GM18507 (cell line): Measurements from ENCODE around the gene GIGYF2.

Source experiments
- DNase-seq: peaks from one replicate; pipeline ENCODE4 v3.0.0; 2011; ENCODE audit warnings: low read depth; ENCODE audit not compliant: insufficient read length; ENCODE audit errors: extremely low spot score
- FAIRE-seq: peaks from 2 replicates; lab custom pipeline; 2011; peaks lifted over from hg19 to GRCh38; lab: Jason Lieb, UNC

The GIGYF2 gene

DNA sequence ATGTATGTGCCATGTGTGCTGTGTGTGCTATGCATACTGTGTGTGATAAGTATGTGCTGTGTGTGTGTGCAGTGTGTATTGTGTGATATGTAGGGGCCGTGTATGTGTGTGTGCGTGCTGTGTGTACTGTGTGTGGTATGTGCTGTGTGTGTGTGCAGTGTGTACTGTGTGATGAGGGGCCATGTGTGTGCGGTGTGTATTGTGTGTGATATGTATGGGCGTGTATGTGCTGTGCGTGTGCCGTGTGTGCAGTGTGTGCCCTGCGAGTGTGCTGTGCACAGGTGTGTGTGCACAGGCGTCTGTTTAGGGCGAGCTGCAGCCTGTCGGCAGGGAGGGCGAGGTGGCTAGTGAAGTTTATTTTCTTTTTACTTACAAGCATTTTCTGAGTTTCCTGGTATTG lies 189.0 kb downstream of the GIGYF2 start:
- FAIRE-seq (no peak), DNase-seq (no peak)

- DNase-seq, result no peak
Observed at GRCh38 chr2:232886632-232887031, 189.5 kb downstream of the GIGYF2 start.

GRCh38 chr2:232887171-232887850 lies 190.2 kb downstream of the GIGYF2 start:
- DNase-seq, result no peak

More at GRCh38 chr2:232886632-232887031, 189.5 kb downstream of the GIGYF2 start:
- FAIRE-seq, result no peak

GRCh38 chr2:232888099-232888836 lies 191.1 kb downstream of the GIGYF2 start:
- no peak for FAIRE-seq
- no peak for DNase-seq

More at GRCh38 chr2:232887171-232887850, 190.2 kb downstream of the GIGYF2 start:
- no peak for FAIRE-seq

DNA sequence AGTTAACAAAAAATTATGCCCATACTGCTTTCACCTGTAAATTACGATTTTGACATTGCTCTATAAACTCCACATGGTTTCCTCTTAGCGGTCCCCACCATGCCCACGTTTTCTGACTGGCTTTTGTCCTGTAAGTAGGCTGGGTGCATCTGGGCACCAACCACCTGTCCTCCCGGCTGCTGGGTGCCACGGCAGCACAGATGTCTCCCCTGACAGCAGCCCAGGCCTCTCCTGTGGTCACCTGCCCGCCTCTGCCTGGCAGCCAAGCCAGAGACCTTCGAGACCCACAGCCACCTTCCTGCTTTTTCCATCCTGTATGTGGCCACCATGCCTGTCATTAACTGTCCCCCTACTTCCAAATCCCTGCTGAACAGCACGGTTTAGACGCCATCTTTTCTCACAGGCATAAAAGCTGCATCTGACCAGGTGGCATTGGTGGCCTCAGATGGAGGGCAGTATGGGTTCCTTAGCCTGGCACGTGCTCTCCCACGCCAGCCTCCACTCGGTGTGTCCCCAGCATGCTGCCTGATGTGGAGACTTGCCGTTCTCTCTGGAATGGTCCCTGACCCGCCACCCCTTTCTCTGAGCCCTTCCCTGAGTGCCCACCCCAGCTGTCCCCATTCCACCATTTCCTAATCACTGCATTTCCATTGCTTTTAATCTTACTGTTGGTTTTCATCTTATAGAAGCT lies 191.9 kb downstream of the GIGYF2 start:
- FAIRE-seq (no peak), DNase-seq (no peak)

- DNase-seq (no peak), FAIRE-seq (no peak)
Observed at GRCh38 chr2:232889876-232890401, 192.8 kb downstream of the GIGYF2 start.

GRCh38 chr2:232890536-232890895 lies 193.4 kb downstream of the GIGYF2 start:
- DNase-seq (no peak), FAIRE-seq (no peak)

GRCh38 chr2:232890896-232891601 lies 193.9 kb downstream of the GIGYF2 start:
- no peak for DNase-seq
- FAIRE-seq, result no peak

DNA sequence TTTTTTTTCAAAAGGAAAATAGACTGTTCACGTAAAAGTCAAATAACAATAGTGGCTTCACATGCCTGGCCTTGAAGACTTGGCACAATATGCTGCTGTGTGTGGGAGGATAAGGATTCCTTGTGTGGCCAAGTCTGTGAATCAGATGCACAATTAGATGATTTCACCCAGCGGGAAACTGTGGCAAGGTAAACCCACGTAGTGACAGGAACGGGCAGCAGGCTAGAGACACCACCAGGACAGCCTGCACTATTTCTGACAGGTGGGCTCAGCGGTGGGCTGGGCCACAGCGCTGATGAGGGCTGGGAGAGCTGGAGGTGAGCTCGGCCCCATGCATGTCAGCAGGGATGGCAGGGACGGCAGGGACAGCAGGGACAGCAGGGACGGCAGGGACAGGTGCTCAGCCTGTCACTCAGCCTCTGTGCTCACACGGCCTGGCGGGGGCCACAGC lies 194.5 kb downstream of the GIGYF2 start:
- DNase-seq (no peak), FAIRE-seq (no peak)

- no peak for DNase-seq
- no peak for FAIRE-seq
Observed at GRCh38 chr2:232892221-232892620, 195.1 kb downstream of the GIGYF2 start.

GRCh38 chr2:232892843-232893242 lies 195.7 kb downstream of the GIGYF2 start:
- DNase-seq (no peak), FAIRE-seq (no peak)

- FAIRE-seq, result no peak
Observed at GRCh38 chr2:232893834-232894233, 196.7 kb downstream of the GIGYF2 start.

GRCh38 chr2:232894251-232894650 lies 197.1 kb downstream of the GIGYF2 start:
- no peak for DNase-seq

More at GRCh38 chr2:232893834-232894233, 196.7 kb downstream of the GIGYF2 start:
- no peak for DNase-seq

DNA sequence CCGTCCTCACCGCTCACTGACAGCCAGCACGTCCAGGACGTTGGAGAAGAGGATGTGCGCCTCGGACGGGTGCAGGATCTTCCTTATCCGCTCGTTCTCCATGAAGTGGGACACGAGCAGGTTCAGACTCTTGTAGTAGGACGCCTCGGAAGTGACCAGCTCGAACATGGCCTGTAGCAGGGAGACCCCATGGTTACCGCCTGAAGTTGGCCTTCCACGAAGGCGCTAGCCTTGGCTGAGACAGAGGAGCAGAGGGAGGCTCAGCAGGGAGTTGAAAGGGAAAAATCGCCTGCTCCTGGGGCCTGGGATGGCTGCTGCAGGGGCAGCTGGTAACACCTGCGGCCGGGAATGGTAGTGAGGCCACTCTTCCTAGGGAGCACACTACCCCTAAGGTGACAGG lies 197.6 kb downstream of the GIGYF2 start:
- no peak for FAIRE-seq
- DNase-seq, result no peak

More at GRCh38 chr2:232894251-232894650, 197.1 kb downstream of the GIGYF2 start:
- FAIRE-seq, result no peak

- DNase-seq (no peak), FAIRE-seq (no peak)
Observed at GRCh38 chr2:232896111-232896510, 199.0 kb downstream of the GIGYF2 start.

DNA sequence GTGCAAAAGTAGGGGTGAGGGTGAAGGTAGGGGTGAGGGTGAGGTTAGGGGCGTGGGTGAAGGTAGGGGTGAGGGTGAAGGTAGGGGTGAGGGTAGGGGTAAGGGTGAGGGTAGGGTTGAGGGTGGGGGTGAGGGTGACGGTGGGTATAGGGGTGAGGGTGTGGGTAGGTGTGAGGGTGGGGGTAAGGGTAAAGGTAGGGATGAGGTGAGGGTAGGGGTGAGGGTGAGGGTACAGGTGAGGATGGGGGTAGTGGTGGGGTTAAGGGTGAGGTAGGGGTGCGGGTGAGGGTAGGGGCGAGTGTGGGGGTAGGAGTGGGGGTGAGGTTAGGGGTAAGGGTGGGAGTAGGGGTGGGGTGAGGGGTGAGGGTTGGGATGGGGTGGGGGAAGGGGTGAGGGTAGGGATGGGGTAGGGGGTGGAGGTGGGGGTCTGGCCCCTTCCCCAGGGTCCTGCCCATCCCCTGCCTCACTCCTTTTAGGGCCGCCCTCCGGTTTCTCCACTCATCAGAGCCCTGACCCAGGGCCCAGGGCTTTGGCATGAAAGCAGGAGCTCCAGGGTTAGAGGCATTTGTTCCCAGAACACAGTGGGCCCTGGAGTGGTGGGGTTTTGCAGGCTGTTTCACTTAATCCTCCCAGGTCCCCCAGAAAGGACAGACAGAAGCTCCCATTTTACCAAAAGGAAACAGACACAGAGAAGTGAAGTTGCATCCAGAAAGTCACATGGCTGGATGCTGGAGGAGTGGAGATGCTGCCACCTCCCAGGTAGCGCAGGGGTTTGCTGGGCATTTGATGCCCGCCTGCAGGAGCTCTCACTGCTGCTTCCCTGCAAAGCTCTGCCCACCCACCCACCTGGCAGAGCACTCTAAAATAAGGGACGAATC lies 199.8 kb downstream of the GIGYF2 start:
- FAIRE-seq (no peak), DNase-seq (no peak)

DNA sequence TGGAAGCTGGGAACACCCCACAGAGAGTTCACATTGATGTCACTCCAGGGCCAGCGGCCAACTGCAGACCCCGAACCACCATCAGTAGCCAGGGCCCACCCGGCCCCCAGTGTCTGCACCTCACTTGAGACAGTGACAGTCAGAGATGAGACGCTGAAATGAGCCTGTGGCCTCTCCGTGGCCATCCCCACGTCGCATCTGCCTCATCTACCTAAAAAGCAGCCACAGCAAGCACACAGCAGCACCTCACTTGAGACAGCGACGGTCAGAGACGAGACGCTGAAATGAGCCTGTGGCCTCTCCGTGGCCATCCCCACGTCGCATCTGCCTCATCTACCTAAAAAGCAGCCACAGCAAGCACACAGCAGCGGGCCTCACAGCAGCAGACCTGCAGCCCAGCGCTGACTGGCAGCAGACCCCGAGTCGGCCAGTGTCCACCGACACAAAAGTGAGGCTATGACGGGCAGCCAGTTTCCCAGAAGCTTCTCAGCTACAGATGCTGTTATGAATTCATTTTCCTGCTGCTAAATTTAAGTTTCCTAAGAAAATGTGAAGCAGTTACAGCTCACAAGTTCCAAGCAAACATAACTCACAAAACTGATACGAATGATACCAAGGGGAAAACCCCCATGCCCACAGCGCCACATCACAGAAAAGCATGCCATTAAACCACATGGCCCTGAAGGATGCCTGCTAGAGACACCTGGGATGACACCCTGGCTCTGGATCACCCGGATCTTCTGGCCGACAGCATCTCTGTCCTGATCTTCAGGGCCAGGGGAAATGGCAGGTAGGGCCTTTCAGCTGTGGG lies 200.7 kb downstream of the GIGYF2 start:
- FAIRE-seq (no peak), DNase-seq (no peak)
